Neural cell (in vitro differentiated cells): ENCODE data around the gene CRAT. TPM values are rescaled to one million over a fixed set of nuclear protein-coding genes. Genes with fewer than 3 reads are reported as not detected.
A peak's percentile ranks its signal among the peaks of the same experiment; 100 is the strongest.

Experiments used
- H2AFZ ChIP-seq: fragments of 200-600, 300-800 bp; sonication (generic), shearing (Covaris generic); 2 replicates; pipeline ENCODE4 v1.6.0; 2014; ENCODE audit warnings: low read depth, mild to moderate bottlenecking, antibody characterized with exemption, low read length, moderate library complexity
- H3F3A ChIP-seq: fragments of 200-600 bp; shearing (Covaris generic); 2 replicates; pipeline ENCODE4 v1.6.1; 2016; ENCODE audit warnings: mild to moderate bottlenecking, moderate library complexity, mixed read lengths, antibody characterized with exemption, low read length; ENCODE audit not compliant: insufficient read depth, poor library complexity, severe bottlenecking
- H3K27ac ChIP-seq: fragments of 200-600, 300-800 bp; sonication (generic), shearing (Covaris generic); 2 replicates; pipeline ENCODE4 v1.5.1; 2014; ENCODE audit warnings: mild to moderate bottlenecking, low read length, moderate library complexity
- H3K27me3 ChIP-seq: fragments of 300-800, 200-600 bp; sonication (generic), shearing (Covaris generic); 2 replicates; pipeline ENCODE4 v1.6.0; 2014; ENCODE audit warnings: mild to moderate bottlenecking, low read depth, low read length, moderate library complexity; ENCODE audit not compliant: insufficient read depth
- H3K36me3 ChIP-seq: fragments of 300-800, 200-600 bp; sonication (generic), shearing (Covaris generic); 2 replicates; pipeline ENCODE4 v1.5.1; 2014; ENCODE audit warnings: mild to moderate bottlenecking, antibody characterized with exemption, low read length, moderate library complexity; ENCODE audit not compliant: insufficient read depth
- H3K4me2 ChIP-seq: fragments of 300-800, 200-600 bp; sonication (generic), shearing (Covaris generic); 2 replicates; pipeline ENCODE4 v1.6.0; 2014; ENCODE audit warnings: mild to moderate bottlenecking, low read length
- H3K4me3 ChIP-seq: fragments of 300-800, 200-600 bp; sonication (generic), shearing (Covaris generic); 2 replicates; pipeline ENCODE4 v1.5.1; 2014; ENCODE audit warnings: mild to moderate bottlenecking, low read length, moderate library complexity
- H3K79me2 ChIP-seq: fragments of 200-600 bp; shearing (Covaris generic); replicated peaks from 2 replicates; pipeline ENCODE4 v1.6.0; 2014; ENCODE audit warnings: mild to moderate bottlenecking, low read length, moderate library complexity; ENCODE audit not compliant: insufficient read depth
- H3K9ac ChIP-seq: fragments of 300-800, 200-600 bp; sonication (generic), shearing (Covaris generic); 2 replicates; pipeline ENCODE4 v1.6.1; 2016; ENCODE audit warnings: mild to moderate bottlenecking, low read length, mixed read lengths
- H3K9me2 ChIP-seq: fragments of 200-600 bp; shearing (Covaris generic); 2 replicates; pipeline ENCODE4 v1.6.1; 2016; ENCODE audit warnings: mild to moderate bottlenecking, low read length, mixed read lengths; ENCODE audit not compliant: insufficient read depth
- H3K9me3 ChIP-seq: fragments of 200-600, 300-800 bp; sonication (generic), shearing (Covaris generic); 2 replicates; pipeline ENCODE4 v1.6.1; 2016; ENCODE audit warnings: mild to moderate bottlenecking, mixed run types, low read length, moderate library complexity, mixed read lengths
- H4K20me1 ChIP-seq: fragments of 200-600 bp; shearing (Covaris generic); 2 replicates; pipeline ENCODE4 v1.6.1; 2016; ENCODE audit warnings: mild to moderate bottlenecking, mixed run types; ENCODE audit not compliant: insufficient read depth
- EP300 ChIP-seq: fragments of 450-650 bp; conservative IDR thresholded peaks from 2 replicates; pipeline ENCODE4 v1.6.1; 2014; ENCODE audit warnings: antibody characterized with exemption, mild to moderate bottlenecking, moderate library complexity; ENCODE audit not compliant: poor library complexity, severe bottlenecking
- EZH2 ChIP-seq: fragments of 200-600, 300-800 bp; shearing (Covaris generic), sonication (generic); IDR thresholded peaks from 2 replicates; pipeline ENCODE4 v1.6.1; 2014; ENCODE audit warnings: antibody characterized with exemption, low read length, borderline replicate concordance, mild to moderate bottlenecking; ENCODE audit not compliant: insufficient read depth, poor library complexity, severe bottlenecking
- MXI1 ChIP-seq: fragments of 450-650 bp; conservative IDR thresholded peaks from 2 replicates; pipeline ENCODE4 v1.6.1; 2014; ENCODE audit warnings: antibody characterized with exemption, mild to moderate bottlenecking; ENCODE audit not compliant: poor library complexity, severe bottlenecking
- POLR2AphosphoS5 ChIP-seq: IDR thresholded peaks from 2 replicates; pipeline ENCODE4 v1.6.1; 2012
- RAD21 ChIP-seq: fragments of 450-650 bp; conservative IDR thresholded peaks from 2 replicates; pipeline ENCODE4 v1.6.1; 2014; ENCODE audit warnings: antibody characterized with exemption, mild to moderate bottlenecking, moderate library complexity
- SMC3 ChIP-seq: fragments of 450-650 bp; conservative IDR thresholded peaks from 2 replicates; pipeline ENCODE4 v1.6.1; 2014; ENCODE audit warnings: antibody characterized with exemption, mild to moderate bottlenecking, moderate library complexity; ENCODE audit not compliant: poor library complexity
- TAF1 ChIP-seq: IDR thresholded peaks from 2 replicates; pipeline ENCODE4 v1.6.1; 2012; ENCODE audit warnings: low read depth
- polyA plus RNA-seq: library from polyadenylated mRNA; depleted of rRNA; stranded (reverse); fragments of >200 nt; gene quantifications from 2 replicates; pipeline ENCODE4 v1.2.3, GENCODE V29; 2014
- TF ChIP-seq, protein P1 (sequence below): IDR thresholded peaks from 2 replicates; pipeline ENCODE4 v1.6.1; 2012; ENCODE audit warnings: borderline replicate concordance
- TF ChIP-seq, protein P2 (sequence below): fragments of 450-650 bp; IDR thresholded peaks from 2 replicates; pipeline ENCODE4 v1.5.1; 2014; ENCODE audit warnings: antibody characterized with exemption, mild to moderate bottlenecking, moderate library complexity; ENCODE audit not compliant: poor library complexity, severe bottlenecking

Gene CRAT
- polyA plus RNA-seq, 1 donor from 2014 or later = 14.3 TPM

DNA sequence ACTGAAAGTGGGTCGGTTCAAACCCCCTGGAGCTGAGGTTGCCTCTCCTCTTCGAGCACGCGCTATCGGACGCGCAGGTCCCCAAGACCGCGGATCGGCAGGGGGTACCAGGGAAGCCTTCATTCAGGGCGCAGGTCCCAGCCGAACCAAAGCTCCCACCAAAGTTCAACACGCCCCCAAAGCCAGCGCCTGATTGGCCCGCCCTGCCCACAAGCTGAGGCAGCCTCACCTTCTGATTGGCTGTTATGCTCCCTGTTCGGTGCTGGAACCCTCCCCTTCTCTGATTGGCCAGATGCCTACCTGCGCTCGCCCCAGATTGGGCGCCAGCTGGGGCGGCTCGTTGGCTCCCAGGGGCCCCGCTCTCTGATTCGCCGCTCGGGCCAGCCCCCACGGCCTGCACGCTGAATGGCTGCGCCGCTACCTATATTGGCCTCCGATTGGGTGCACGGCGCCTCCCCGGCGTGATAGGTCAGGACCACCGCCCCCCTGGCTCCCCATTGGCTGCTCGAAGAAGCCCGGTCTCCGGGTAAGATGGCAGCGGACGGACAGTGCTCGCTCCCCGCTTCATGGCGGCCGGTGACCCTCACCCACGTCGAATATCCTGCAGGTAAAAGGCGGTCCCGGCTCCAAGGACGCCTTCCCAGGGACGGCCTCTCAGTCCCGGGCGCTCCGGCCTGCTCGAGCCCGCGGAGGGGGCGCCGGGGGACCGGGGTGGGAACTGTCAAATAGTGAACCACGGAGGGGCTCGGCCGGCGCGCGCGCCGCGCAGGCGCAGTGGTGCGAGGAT is 29.8 kb downstream of the CRAT start, which contains the start of gene DOLPP1:
Gene DOLPP1, plus strand, starts transcription at position 511 of the 787 bp plus-strand sequence. Its CDS starts 21 bp downstream, at position 532.
- Histone ChIP-seq H2AFZ (peak within 1 kb of the TSS; percentile 59), H3K4me2 (peak within 1 kb of the TSS; percentile 95), H3K27ac (peak within 1 kb of the TSS; percentile 91)

DNA sequence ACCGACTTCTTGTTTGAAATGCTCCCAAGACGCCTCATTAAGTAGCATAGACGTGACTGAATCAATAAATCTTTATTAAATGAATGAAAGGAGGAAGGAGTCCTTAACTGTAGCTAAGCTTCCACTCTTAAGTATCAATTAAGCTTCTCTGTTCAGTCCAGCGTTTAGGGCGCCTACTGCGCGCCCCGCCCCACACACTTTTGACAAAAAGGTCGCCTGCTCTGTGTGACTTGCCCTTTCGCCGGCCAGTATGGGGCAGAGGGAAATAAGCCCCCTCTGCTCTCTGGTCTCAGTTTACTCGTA is 30.3 kb downstream of the CRAT start:
- Histone ChIP-seq H3K9me3 (no peaks in the 10 kb centered on the region), H3K4me3 (peak overlapping the region; percentile 86), H3K9ac (no peak overlapping the region), H2AFZ (peak overlapping the region; percentile 18), H3K79me2 (peaks cover 18% of the 10 kb centered on the region), H3K4me2 (peak overlapping the region; percentile 85), H3K9me2 (no peaks in the 10 kb centered on the region), H3K27me3 (no peaks in the 10 kb centered on the region), H3K27ac (no peak overlapping the region), H4K20me1 (no peaks in the 10 kb centered on the region), H3K36me3 (no peaks in the 10 kb centered on the region), H3F3A (no peaks in the 10 kb centered on the region)
- TF ChIP-seq, protein P1, sequence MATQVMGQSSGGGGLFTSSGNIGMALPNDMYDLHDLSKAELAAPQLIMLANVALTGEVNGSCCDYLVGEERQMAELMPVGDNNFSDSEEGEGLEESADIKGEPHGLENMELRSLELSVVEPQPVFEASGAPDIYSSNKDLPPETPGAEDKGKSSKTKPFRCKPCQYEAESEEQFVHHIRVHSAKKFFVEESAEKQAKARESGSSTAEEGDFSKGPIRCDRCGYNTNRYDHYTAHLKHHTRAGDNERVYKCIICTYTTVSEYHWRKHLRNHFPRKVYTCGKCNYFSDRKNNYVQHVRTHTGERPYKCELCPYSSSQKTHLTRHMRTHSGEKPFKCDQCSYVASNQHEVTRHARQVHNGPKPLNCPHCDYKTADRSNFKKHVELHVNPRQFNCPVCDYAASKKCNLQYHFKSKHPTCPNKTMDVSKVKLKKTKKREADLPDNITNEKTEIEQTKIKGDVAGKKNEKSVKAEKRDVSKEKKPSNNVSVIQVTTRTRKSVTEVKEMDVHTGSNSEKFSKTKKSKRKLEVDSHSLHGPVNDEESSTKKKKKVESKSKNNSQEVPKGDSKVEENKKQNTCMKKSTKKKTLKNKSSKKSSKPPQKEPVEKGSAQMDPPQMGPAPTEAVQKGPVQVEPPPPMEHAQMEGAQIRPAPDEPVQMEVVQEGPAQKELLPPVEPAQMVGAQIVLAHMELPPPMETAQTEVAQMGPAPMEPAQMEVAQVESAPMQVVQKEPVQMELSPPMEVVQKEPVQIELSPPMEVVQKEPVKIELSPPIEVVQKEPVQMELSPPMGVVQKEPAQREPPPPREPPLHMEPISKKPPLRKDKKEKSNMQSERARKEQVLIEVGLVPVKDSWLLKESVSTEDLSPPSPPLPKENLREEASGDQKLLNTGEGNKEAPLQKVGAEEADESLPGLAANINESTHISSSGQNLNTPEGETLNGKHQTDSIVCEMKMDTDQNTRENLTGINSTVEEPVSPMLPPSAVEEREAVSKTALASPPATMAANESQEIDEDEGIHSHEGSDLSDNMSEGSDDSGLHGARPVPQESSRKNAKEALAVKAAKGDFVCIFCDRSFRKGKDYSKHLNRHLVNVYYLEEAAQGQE = no peak
- no peak for TF ChIP-seq EZH2
- TF ChIP-seq RAD21 = no peak
- no peak for TF ChIP-seq SMC3
- TF ChIP-seq POLR2AphosphoS5 = no peak
- no peak for TF ChIP-seq EP300
- TF ChIP-seq, protein P2, sequence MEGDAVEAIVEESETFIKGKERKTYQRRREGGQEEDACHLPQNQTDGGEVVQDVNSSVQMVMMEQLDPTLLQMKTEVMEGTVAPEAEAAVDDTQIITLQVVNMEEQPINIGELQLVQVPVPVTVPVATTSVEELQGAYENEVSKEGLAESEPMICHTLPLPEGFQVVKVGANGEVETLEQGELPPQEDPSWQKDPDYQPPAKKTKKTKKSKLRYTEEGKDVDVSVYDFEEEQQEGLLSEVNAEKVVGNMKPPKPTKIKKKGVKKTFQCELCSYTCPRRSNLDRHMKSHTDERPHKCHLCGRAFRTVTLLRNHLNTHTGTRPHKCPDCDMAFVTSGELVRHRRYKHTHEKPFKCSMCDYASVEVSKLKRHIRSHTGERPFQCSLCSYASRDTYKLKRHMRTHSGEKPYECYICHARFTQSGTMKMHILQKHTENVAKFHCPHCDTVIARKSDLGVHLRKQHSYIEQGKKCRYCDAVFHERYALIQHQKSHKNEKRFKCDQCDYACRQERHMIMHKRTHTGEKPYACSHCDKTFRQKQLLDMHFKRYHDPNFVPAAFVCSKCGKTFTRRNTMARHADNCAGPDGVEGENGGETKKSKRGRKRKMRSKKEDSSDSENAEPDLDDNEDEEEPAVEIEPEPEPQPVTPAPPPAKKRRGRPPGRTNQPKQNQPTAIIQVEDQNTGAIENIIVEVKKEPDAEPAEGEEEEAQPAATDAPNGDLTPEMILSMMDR = no peak
- no peak for TF ChIP-seq MXI1
- TF ChIP-seq TAF1 = no peak

More for the DNA sequence above, 29.8 kb downstream of the CRAT start, which contains the start of gene DOLPP1:
- TF ChIP-seq POLR2AphosphoS5 = peak; percentile 97
- TF ChIP-seq RAD21 = no peak
- TF ChIP-seq TAF1 = peak; percentile 81
- peak; percentile 81 for TF ChIP-seq MXI1
- TF ChIP-seq, protein P2 = peak; percentile 45
- TF ChIP-seq, protein P1 = peak; percentile 82
- peak; percentile 77 for TF ChIP-seq EP300
- peak; percentile 29 for TF ChIP-seq SMC3
- no peak for TF ChIP-seq EZH2
- Histone ChIP-seq H3K27me3 (no peaks in the 10 kb centered on the region), H3K9ac (peak within 1 kb of the TSS; percentile 83), H3F3A (no peaks in the 10 kb centered on the region), H3K4me3 (peak within 1 kb of the TSS; percentile 86), H3K36me3 (no peaks in the 10 kb centered on the region), H3K9me3 (no peaks in the 10 kb centered on the region), H4K20me1 (no peaks in the 10 kb centered on the region), H3K9me2 (no peaks in the 10 kb centered on the region), H3K79me2 (peaks cover 18% of the 10 kb centered on the region)
